ENCODE data around the gene FHAD1.

FHAD1 gene

GRCh38 chr1:15246960-15247614, at the start of gene FHAD1:
Gene FHAD1 (plus strand): TSS chr1:15247223. CDS start chr1:15251785, 4,562 bp downstream.
- no peak for TF ChIP-seq JUND (IDR thresholded peaks at IDR 0.05; ENCODE audit: low read depth)
- in situ Hi-C loops (cut with HindIII; ENCODE audit: low pct_unique_long_range_greater_than_20kb, low sequenced_read_pairs): no loop called here
- peak; percentile 8 to 58 for DNase-seq (ENCODE audit: low read depth in 1 of 2, low spot score in 1 of 2)

DNA sequence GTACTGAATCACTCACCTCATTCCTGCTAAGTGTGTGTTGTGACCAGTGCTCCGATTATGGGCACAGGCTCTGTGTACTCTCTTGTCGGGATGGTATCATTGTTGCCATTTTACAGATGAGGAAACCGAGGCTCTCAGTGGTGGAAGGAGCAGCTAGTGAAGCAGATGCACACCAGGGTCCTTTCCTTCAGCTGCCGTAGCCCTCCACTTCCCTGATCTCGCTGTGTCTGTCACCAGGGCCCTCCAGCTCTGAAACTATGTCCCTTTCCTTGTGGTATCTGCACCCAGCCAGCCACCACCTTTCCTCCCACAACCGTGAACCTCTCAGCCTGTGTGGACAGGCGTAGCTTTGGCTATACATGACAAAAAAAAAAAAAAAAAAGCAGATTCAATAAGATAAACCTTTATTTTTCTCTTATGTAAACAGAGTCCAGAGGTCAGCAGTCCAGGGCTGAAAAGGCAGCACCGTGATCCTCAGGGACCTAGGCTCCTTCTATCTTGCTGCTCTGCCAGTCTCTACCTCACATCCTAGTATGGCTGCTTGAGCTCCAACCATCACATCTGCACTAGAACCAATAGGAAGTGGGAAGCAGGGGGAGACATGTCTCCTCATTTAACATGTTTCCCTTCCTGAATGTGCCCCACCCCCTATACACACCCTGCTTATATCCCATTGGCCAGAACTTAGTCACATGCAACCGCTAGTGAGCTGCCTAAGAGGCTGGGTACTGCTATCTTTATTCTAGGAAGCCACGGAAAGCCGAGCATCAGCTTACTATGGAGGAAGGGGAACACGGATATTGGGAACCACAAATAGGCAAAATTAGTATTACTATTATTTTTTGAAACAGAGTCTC, 49.2 kb upstream of the FHAD1 start:
- DNase-seq (ENCODE audit: low read depth in 1 of 2, low spot score in 1 of 2): no peak
- in situ Hi-C loops (cut with HindIII; ENCODE audit: low pct_unique_long_range_greater_than_20kb, low sequenced_read_pairs): no loop called here
- TF ChIP-seq JUND (IDR thresholded peaks at IDR 0.05; ENCODE audit: low read depth): no peak

DNA sequence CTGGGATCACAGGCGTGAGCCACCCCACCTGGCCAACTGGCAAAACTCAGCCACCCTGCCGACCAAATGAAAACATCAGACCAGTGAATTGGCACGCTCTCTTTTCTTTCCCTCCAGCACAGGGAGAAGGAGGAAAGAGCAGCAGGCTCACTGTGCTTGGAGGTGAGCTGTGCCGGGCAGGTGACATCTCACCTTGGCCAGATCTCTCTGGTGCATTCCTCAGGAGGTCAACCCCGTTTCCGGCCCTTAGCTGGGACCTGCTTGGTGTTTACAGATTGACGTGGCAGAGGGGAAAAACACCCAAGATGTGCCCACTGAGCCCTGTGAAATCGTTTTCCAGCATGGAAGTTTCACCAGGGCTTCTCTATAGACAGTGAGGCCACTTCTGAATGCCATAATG, 48.3 kb upstream of the FHAD1 start:
- no peak for DNase-seq (ENCODE audit: low read depth in 1 of 2, low spot score in 1 of 2)
- in situ Hi-C loops (cut with HindIII; ENCODE audit: low pct_unique_long_range_greater_than_20kb, low sequenced_read_pairs): no loop called here
- no peak for TF ChIP-seq JUND (IDR thresholded peaks at IDR 0.05; ENCODE audit: low read depth)

- in situ Hi-C loops (cut with HindIII; ENCODE audit: low pct_unique_long_range_greater_than_20kb, low sequenced_read_pairs): no loop called here
- no peak for DNase-seq (ENCODE audit: low read depth in 1 of 2, low spot score in 1 of 2)
- TF ChIP-seq JUND (IDR thresholded peaks at IDR 0.05; ENCODE audit: low read depth): no peak
Measured at GRCh38 chr1:15201221-15201620, 45.8 kb upstream of the FHAD1 start.

DNA sequence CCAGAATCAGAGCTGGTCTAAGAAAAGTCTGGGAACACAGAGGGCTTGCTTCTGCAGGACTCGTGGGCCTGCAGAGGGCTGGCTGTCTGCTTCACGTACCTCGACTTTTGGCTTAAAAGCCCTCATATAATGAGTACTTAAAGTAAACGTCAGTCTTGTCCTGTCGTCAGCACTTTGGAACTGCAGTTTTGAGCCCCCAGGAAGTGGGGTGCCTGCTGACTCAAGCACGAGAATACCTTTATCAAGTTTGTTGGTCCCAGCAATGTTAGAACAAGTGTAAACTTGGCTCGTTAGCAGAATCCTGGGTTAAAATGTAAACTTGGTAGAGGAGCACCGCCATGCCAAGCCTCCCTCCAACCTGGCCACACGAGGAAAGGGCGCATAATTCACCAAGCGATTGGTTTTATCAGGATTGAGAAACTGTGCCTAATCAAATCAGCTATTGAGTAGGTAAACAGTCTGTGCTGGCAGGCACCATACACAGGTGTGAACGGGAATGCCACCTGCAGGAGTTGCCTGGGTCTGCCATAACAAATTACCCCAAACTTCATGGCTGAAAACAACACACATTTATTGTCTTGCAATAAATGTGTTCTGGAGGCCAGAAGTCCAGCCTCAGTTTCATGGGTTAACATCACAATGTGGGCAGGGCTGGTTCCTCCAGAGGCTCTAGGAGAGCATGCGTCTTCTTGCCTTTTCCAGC, 45.0 kb upstream of the FHAD1 start:
- TF ChIP-seq JUND (IDR thresholded peaks at IDR 0.05; ENCODE audit: low read depth): no peak
- no peak for DNase-seq (ENCODE audit: low read depth in 1 of 2, low spot score in 1 of 2)
- in situ Hi-C loops (cut with HindIII; ENCODE audit: low pct_unique_long_range_greater_than_20kb, low sequenced_read_pairs): no loop called here

DNA sequence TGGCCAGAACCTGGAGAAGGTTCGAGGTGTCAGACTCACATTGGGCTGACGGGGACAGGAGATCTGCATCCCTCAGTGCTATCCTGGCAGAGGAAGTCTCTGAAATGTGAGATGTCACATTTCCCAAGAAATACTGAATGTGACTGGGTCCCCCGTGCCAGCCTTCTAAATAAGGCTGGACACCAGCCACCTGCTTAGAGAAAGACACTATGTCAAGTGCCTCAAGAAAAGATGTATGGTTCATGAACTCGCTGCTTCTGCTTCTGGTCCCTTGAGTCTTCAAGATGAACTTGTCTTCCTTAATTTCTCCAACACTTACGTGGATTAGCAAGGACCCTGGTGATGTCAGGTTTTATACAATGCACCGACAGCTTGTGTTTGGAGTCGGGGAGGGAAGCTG, 42.1 kb upstream of the FHAD1 start:
- TF ChIP-seq JUND (IDR thresholded peaks at IDR 0.05; ENCODE audit: low read depth): no peak
- in situ Hi-C loops (cut with HindIII; ENCODE audit: low pct_unique_long_range_greater_than_20kb, low sequenced_read_pairs): no loop called here
- DNase-seq (ENCODE audit: low read depth in 1 of 2, low spot score in 1 of 2): no peak

GRCh38 chr1:15205586-15206346, 41.3 kb upstream of the FHAD1 start:
- in situ Hi-C loops (cut with HindIII; ENCODE audit: low pct_unique_long_range_greater_than_20kb, low sequenced_read_pairs): no loop called here
- no peak for TF ChIP-seq JUND (IDR thresholded peaks at IDR 0.05; ENCODE audit: low read depth)

DNA sequence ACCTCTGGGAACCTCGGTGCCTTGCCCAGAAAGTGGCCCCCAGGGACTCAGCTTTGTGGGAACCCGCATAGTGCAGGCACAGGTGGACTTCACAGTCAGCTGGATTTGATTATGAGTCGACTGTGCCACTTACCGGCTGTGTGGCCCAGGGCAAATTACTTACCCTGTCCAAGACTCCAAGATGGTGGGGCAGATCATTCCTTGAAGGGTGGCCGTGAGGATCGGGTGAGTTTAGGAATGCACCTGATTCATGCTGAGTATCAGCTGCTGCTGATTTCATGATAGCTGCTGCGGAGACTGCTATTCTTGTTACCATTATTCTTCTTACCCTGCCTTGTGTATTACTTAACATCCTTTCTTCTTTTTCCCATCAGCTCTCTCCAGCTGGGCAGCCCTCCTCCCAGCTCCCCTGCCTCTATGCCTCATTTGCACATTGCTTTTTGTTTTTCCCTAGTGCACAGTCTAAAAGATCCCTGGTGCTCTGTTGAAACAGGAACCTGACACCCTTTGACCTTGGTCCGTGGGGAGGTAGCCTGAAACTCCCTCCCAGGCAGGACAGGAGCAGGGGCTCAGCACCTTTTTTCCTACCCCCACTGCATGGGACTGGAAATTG, 40.5 kb upstream of the FHAD1 start:
- no peak for DNase-seq (ENCODE audit: low read depth in 1 of 2, low spot score in 1 of 2)
- TF ChIP-seq JUND (IDR thresholded peaks at IDR 0.05; ENCODE audit: low read depth): no peak
- in situ Hi-C loops (cut with HindIII; ENCODE audit: low pct_unique_long_range_greater_than_20kb, low sequenced_read_pairs): no loop called here

More at GRCh38 chr1:15205586-15206346, 41.3 kb upstream of the FHAD1 start:
- no peak for DNase-seq (ENCODE audit: low read depth in 1 of 2, low spot score in 1 of 2)

GRCh38 chr1:15207031-15207828, 39.8 kb upstream of the FHAD1 start:
- in situ Hi-C loops (cut with HindIII; ENCODE audit: low pct_unique_long_range_greater_than_20kb, low sequenced_read_pairs): no loop called here
- TF ChIP-seq JUND (IDR thresholded peaks at IDR 0.05; ENCODE audit: low read depth): no peak
- no peak for DNase-seq (ENCODE audit: low read depth in 1 of 2, low spot score in 1 of 2)

GRCh38 chr1:15207829-15208429, 39.1 kb upstream of the FHAD1 start:
- no peak for TF ChIP-seq JUND (IDR thresholded peaks at IDR 0.05; ENCODE audit: low read depth)
- DNase-seq (ENCODE audit: low read depth in 1 of 2, low spot score in 1 of 2): no peak
- in situ Hi-C loops (cut with HindIII; ENCODE audit: low pct_unique_long_range_greater_than_20kb, low sequenced_read_pairs): no loop called here
